Pancreas (tissue), 10 donors: ENCODE measurements around the gene RBM8A. TPM values are rescaled to one million over a fixed set of nuclear protein-coding genes. Genes with fewer than 3 reads are reported as not detected.
"Not testable (repeated sequence)": the region's sequence is repeated elsewhere in the genome, so short reads cannot be mapped to it uniquely, and the experiment has no call there.

ENCODE experiments used
- ATAC-seq, 4 donors: fragments of 200-7000 bp; cut with Tn5 transposase; one replicate each; pipeline versions ENCODE4 v1.8.0 to v1.9.1; 2020; ENCODE audit warnings: mild to moderate bottlenecking in 4 of 4, moderate library complexity in 4 of 4
- DNase-seq, 6 donors: peaks; one replicate each; pipeline ENCODE4 v3.0.0-alpha.2; 2020
- FAIRE-seq: peaks from 2 replicates; lab custom pipeline; 2012; peaks lifted over from hg19 to GRCh38; lab: Jason Lieb, UNC
- H3K27ac ChIP-seq, 4 donors: fragments of 200-600 bp; sonication (generic); 1 replicate in 3 of 4; 2 replicates in 1 of 4; pipeline versions ENCODE4 v1.5.0 to v1.8.0; 2020
- H3K27me3 ChIP-seq, 4 donors: fragments of 200-600 bp; one replicate each; pipeline ENCODE4 v1.8.0; 2021
- H3K36me3 ChIP-seq, 3 donors: fragments of 200-600 bp; sonication (generic) in 1 of 3; one replicate each; pipeline versions ENCODE4 v1.5.0 to v1.8.0; 2020 to 2021
- H3K4me1 ChIP-seq, 3 donors: fragments of 200-600 bp; one replicate each; pipeline ENCODE4 v1.8.0; 2021
- H3K4me3 ChIP-seq, 4 donors: fragments of 200-600 bp; sonication (generic) in 2 of 4; one replicate each; pipeline versions ENCODE4 v1.5.0 to v1.8.0; 2020 to 2021
- H3K9me3 ChIP-seq, 4 donors: fragments of 200-600 bp; one replicate each; pipeline ENCODE4 v1.8.0; 2021
- WGBS, 2 donors: extraction: QIAGEN DNeasy Blood & Tissue Kit; methylation state at CpG; one replicate each; pipeline ENCODE4 v1.1.7; 2013; 5-methylcytosine and 5-hydroxymethylcytosine counted together
- intact Hi-C, 3 donors: fragments of 100-400 bp; cut with DNase I; formaldehyde crosslinking; loops; one replicate each; pipeline versions ENCODE4 v1.11.1 to v1.14.2; 2022
- polyA plus RNA-seq, 2 donors: library from polyadenylated mRNA; stranded (reverse); fragments of 200-250 nt; gene quantifications; one replicate each; pipeline ENCODE4 v1.2.3, GENCODE V29; 2013
- total RNA-seq, 6 donors: library from RNA; stranded (reverse); fragmentation: NEBNext Ultra II Directional in 4 of 6; extraction: Animal tissue kit (Norgen Biotek cat#: 25700) in 4 of 6; gene quantifications; one replicate each; pipeline versions ENCODE4 v1.2.1 to v1.2.4, GENCODE V29; 2021 to 2023
- TF ChIP-seq, protein P1 (sequence below), 4 donors: fragments of 200-600 bp; sonication (generic) in 3 of 4; IDR thresholded peaks; one replicate each; pipeline versions ENCODE4 v1.5.0 to v1.8.0; 2021; ENCODE audit warnings: antibody characterized with exemption in 4 of 4
- donor health status: healthy with polysubstance abuse.
- donor health status: DM: no; HTN: no; CAD: no; lungs with moderate emphysema.
- donor health status: DM: no; HTN: no; CAD: no.
- donor health status: control.
- donor health status: control.
- donor health status: Bipolar disorder and iron deficiency.
- donor health status: DM: yes; HTN: yes; CAD: no.
- donor health status: DM: no; HTN: no; CAD: no.
- donor health status: DM: no; HTN: no; CAD: no.
- donor health status: DM: yes; HTN: yes; CAD: no.

The RBM8A gene
- total and polyA plus RNA-seq, 8 donors, result 29.5 to 57.9 (median 49.1) TPM

GRCh38 chr1:145936247-145936646, 9.0 kb upstream of the RBM8A start:
- WGBS, 2 donors, result 71 to 78% methylated on average over 8 of the region's 8 CpGs
- ATAC-seq, result no peak
- no peak for FAIRE-seq

DNA sequence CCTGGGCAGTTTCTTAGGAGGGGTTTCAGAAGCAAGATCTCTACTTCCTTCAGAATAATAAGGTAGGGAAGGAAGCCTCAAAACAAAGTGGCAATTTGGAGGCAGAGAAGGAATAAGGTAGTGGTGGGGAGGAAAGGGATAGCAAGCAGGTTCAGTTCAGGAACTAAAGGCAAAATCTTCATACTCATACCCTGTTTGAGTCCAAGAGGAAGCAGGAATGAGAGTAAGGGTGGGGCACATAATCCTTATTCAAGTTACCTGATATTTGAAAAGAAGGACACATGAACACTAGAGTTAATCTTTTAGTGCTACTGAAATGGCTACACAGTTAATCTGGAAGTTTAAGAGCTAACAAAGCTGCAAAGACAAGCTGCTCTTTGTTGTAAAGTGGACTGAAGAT, 8.4 kb upstream of the RBM8A start:
- FAIRE-seq (no peak), DNase-seq (no peak), ATAC-seq (no peak)
- H3K27ac ChIP-seq, result no peak overlapping the region
- H3K27me3 ChIP-seq, result no peaks in the 10 kb centered on the region
- intact Hi-C loops, result no loop called here
- TF ChIP-seq, protein P1, sequence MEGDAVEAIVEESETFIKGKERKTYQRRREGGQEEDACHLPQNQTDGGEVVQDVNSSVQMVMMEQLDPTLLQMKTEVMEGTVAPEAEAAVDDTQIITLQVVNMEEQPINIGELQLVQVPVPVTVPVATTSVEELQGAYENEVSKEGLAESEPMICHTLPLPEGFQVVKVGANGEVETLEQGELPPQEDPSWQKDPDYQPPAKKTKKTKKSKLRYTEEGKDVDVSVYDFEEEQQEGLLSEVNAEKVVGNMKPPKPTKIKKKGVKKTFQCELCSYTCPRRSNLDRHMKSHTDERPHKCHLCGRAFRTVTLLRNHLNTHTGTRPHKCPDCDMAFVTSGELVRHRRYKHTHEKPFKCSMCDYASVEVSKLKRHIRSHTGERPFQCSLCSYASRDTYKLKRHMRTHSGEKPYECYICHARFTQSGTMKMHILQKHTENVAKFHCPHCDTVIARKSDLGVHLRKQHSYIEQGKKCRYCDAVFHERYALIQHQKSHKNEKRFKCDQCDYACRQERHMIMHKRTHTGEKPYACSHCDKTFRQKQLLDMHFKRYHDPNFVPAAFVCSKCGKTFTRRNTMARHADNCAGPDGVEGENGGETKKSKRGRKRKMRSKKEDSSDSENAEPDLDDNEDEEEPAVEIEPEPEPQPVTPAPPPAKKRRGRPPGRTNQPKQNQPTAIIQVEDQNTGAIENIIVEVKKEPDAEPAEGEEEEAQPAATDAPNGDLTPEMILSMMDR (IDR thresholded peaks at IDR 0.05), result no peak
- no peaks in the 10 kb centered on the region for H3K9me3 ChIP-seq
- H3K4me1 ChIP-seq, result no peaks in the 10 kb centered on the region
- H3K4me3 ChIP-seq, result no peak overlapping the region
- H3K36me3 ChIP-seq, result no peaks in the 10 kb centered on the region

More at GRCh38 chr1:145936247-145936646, 9.0 kb upstream of the RBM8A start:
- Histone ChIP-seq H3K4me1 (no peaks in the 10 kb centered on the region), H3K27ac (no peak overlapping the region), H3K4me3 (no peak overlapping the region), H3K27me3 (no peaks in the 10 kb centered on the region), H3K9me3 (no peaks in the 10 kb centered on the region), H3K36me3 (no peaks in the 10 kb centered on the region)
- DNase-seq, result peak in 1 of 6 donors; percentile 41
- TF ChIP-seq, protein P1 (IDR thresholded peaks at IDR 0.05), result no peak
- intact Hi-C loops, result no loop called here

DNA sequence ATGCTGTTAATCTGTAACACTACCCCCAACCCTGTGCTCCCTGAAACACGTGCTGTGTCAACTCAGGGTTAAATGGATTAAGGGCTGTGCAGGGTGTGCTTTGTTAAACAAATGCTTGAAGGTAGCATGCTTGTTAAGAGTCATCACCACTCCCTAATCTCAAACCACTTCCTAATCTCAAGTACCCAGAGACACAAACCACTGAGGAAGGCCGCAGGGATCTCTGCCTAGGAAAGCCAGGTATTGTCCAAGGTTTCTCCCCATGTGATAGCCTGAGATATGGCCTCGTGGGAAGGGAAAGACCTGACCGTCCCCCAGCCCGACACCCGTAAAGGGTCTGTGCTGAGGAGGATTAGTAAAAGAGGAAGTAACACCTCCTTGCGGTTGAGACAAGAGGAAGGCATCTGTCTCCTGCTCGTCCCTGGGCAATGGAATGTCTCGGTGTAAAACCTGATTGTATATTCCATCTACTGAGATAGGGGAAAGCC, 5.3 kb upstream of the RBM8A start:
- FAIRE-seq, ATAC-seq, H3K27ac ChIP-seq, H3K36me3 ChIP-seq, H3K9me3 ChIP-seq, H3K4me3 ChIP-seq, H3K4me1 ChIP-seq, DNase-seq, intact Hi-C loops, H3K27me3 ChIP-seq: not testable (repeated sequence)
- WGBS, 2 donors, result 74 to 79% methylated on average over 7 to 9 of the region's 9 CpGs

DNA sequence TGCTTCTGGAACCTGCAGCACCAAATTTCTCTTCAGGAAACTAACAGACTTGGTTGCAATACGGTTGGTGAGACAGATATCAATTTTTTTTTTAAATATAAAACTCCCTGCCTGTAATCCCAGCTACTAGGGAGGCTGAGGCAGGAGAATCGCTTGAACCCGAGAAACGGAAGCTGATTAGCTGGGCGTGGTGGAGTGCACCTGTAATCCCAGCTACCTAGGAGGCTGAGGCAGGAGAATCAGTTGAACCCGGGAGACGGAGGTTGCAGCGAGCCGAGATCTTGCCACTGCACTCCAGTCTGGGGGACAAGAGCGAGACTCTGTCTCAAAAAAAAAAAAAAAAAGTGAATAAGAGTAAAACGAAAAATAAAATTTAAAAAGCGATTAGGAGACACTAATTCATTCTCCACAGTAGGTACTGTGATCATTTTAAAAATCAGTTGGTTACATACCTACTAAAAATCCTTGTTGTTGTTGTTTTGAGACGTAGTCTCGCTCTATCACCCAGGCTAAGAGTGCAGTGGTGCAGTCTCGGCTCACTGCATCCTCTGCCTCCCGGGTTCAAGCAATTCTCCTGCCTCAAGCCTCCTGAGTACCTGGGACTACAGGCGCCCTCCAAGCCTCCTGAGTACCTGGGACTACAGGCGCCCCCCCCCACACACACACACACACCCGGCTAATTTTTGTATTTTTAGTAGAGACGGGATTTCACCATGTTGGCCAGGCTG, 796 bp upstream of the RBM8A start:
- H3K36me3 ChIP-seq, result peaks cover 0 to 3% (median 0%) of the 10 kb centered on the region in 3 donors
- H3K27me3 ChIP-seq, result no peaks in the 10 kb centered on the region
- 54 to 59% methylated on average over 20 of the region's 20 CpGs for WGBS, 2 donors
- no peaks in the 10 kb centered on the region for H3K9me3 ChIP-seq
- ATAC-seq, result no peak
- intact Hi-C loops, result no loop called here
- FAIRE-seq, result no peak
- DNase-seq, result no peak
- H3K4me3 ChIP-seq, result peak overlapping the region; percentile 42 to 63 (median 57)
- peak overlapping the region; percentile 58 to 95 (median 84) for H3K27ac ChIP-seq
- H3K4me1 ChIP-seq, result peaks cover 5 to 7% (median 6%) of the 10 kb centered on the region in 3 donors
- TF ChIP-seq, protein P1 (IDR thresholded peaks at IDR 0.05), result no peak

GRCh38 chr1:145926686-145927062, 610 bp downstream of the RBM8A start:
- ATAC-seq (peak in 2 of 4 donors; percentile 2 to 3), FAIRE-seq (no peak), DNase-seq (no peak)
- peaks cover 0 to 3% (median 0%) of the 10 kb centered on the region in 3 donors for H3K36me3 ChIP-seq
- TF ChIP-seq, protein P1 (IDR thresholded peaks at IDR 0.05), result no peak
- 3 to 4% methylated on average over 19 of the region's 19 CpGs for WGBS, 2 donors
- intact Hi-C loops, result no loop called here
- H3K4me3 ChIP-seq, result peak overlapping the region; percentile 42 to 63 (median 57)
- peak overlapping the region; percentile 58 to 95 (median 84) for H3K27ac ChIP-seq
- no peaks in the 10 kb centered on the region for H3K9me3 ChIP-seq
- no peaks in the 10 kb centered on the region for H3K27me3 ChIP-seq
- H3K4me1 ChIP-seq, result peaks cover 5 to 7% (median 6%) of the 10 kb centered on the region in 3 donors
